CD4-positive, alpha-beta T cell treated with Interleukin-4 for 4 hours (primary cell): ENCODE results near the gene ARHGAP30.
"Not testable (repeated sequence)": the region's sequence is repeated elsewhere in the genome, so short reads cannot be mapped to it uniquely, and the experiment has no call there.

ENCODE experiments used
- DNase-seq: peaks from one replicate; pipeline ENCODE4 v3.0.0-alpha.2; 2020

The ARHGAP30 gene

GRCh38 chr1:161068306-161069234 lies 1.1 kb downstream of the ARHGAP30 start:
- DNase-seq: peak; percentile 89

- peak; percentile 39 for DNase-seq
Observed at GRCh38 chr1:161066694-161067093, 3.0 kb downstream of the ARHGAP30 start.

GRCh38 chr1:161065681-161066080 lies 4.0 kb downstream of the ARHGAP30 start:
- DNase-seq: not testable (repeated sequence)

- DNase-seq: peak; percentile 29
Observed at GRCh38 chr1:161063936-161064335, 5.8 kb downstream of the ARHGAP30 start.

GRCh38 chr1:161061419-161061818 lies 8.3 kb downstream of the ARHGAP30 start:
- DNase-seq: no peak

- no peak for DNase-seq
Observed at GRCh38 chr1:161059293-161059692, 10.4 kb downstream of the ARHGAP30 start.

- DNase-seq: no peak
Observed at GRCh38 chr1:161054805-161055204, 14.9 kb downstream of the ARHGAP30 start.

- DNase-seq: no peak
Observed at GRCh38 chr1:161054232-161054631, 15.5 kb downstream of the ARHGAP30 start.

- no peak for DNase-seq
Observed at GRCh38 chr1:161052899-161053298, 16.8 kb downstream of the ARHGAP30 start.

GRCh38 chr1:161051219-161051618 lies 18.5 kb downstream of the ARHGAP30 start:
- no peak for DNase-seq

- DNase-seq: no peak
Observed at GRCh38 chr1:161048949-161049722, 20.6 kb downstream of the ARHGAP30 start.

- DNase-seq: no peak
Observed at GRCh38 chr1:161047436-161048420, 22.0 kb downstream of the ARHGAP30 start.

- DNase-seq: peak; percentile 37
Observed at GRCh38 chr1:161046605-161047228, 23.0 kb downstream of the ARHGAP30 start.

GRCh38 chr1:161045736-161046604 lies 23.7 kb downstream of the ARHGAP30 start, which contains the start of gene USF1:
TSS of gene USF1 (minus strand) at chr1:161045977. CDS start at chr1:161043275, 2,702 bp downstream.
- peak; percentile 93 for DNase-seq

GRCh38 chr1:161044908-161045735 lies 24.6 kb downstream of the ARHGAP30 start:
- peak; percentile 75 for DNase-seq

- peak; percentile 85 for DNase-seq
Observed at GRCh38 chr1:161044535-161044907, 25.2 kb downstream of the ARHGAP30 start.

GRCh38 chr1:161039546-161039945 lies 30.1 kb downstream of the ARHGAP30 start:
- DNase-seq: no peak

GRCh38 chr1:161039154-161039545 lies 30.5 kb downstream of the ARHGAP30 start:
- DNase-seq: no peak

GRCh38 chr1:161038523-161039153 lies 31.1 kb downstream of the ARHGAP30 start, which contains the start of gene TSTD1:
TSS of gene TSTD1 (minus strand) at chr1:161038964. CDS start at chr1:161038889, 75 bp downstream.
- DNase-seq: peak; percentile 87
